Measurements from ENCODE around the gene PPP6R3.
A peak's percentile ranks its signal among the peaks of the same experiment; 100 is the strongest.
"Not testable (repeated sequence)": the region's sequence is repeated elsewhere in the genome, so short reads cannot be mapped to it uniquely, and the experiment has no call there.

Gene PPP6R3

DNA sequence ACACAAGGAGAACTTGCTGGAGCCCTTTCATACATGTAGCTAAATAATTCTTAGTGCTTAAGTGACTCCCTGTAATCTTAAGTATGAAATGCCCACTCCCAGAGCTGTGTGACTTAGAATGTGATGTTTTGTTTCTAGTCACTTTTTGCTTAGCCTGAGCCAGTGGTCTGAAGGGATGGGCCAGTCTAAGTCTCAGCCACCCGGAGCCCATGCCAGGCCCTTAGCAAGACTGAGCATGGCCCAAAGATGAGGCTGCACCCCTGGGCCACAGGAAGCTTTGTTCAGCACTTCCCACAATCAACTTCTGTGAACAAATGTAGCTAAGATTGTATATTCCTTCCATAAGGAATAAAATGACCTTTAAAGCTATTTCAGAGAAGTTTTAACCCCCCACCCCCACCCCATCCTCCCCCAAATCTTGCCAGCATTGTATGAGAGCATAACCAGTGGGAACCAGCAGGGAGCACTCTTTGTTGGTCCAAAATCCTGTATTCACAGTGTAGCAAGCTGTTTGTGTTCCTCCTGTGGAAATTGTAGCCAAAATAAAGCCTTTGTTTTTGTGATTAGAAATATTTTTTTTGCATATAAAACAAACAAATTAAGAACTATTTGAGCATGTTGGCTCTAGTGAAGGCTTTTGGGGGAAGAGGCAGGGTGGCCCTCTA is 150.0 kb downstream of the PPP6R3 start:
- DNase-seq (ENCODE audit: low spot score) = no peak

DNA sequence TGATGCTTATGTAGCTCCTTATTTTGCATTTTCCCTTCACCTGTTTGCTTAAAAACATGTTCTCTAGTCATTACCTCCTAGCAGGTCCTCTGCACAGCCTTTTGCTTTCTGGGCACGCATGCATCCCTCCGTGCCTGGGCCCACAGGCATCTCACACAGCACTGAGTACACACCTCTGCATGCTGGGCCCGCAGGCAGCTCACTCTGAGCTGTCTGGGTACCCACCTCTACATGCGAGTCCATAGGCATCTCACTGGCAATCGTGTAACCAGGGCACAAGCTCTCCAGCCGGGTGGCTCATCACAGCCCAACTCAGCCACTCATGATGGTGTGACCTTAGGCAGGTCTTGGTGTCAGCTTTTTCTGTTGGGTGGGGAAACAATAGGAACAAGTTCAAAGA is 155.1 kb downstream of the PPP6R3 start:
- no peak for DNase-seq (ENCODE audit: low spot score)

DNA sequence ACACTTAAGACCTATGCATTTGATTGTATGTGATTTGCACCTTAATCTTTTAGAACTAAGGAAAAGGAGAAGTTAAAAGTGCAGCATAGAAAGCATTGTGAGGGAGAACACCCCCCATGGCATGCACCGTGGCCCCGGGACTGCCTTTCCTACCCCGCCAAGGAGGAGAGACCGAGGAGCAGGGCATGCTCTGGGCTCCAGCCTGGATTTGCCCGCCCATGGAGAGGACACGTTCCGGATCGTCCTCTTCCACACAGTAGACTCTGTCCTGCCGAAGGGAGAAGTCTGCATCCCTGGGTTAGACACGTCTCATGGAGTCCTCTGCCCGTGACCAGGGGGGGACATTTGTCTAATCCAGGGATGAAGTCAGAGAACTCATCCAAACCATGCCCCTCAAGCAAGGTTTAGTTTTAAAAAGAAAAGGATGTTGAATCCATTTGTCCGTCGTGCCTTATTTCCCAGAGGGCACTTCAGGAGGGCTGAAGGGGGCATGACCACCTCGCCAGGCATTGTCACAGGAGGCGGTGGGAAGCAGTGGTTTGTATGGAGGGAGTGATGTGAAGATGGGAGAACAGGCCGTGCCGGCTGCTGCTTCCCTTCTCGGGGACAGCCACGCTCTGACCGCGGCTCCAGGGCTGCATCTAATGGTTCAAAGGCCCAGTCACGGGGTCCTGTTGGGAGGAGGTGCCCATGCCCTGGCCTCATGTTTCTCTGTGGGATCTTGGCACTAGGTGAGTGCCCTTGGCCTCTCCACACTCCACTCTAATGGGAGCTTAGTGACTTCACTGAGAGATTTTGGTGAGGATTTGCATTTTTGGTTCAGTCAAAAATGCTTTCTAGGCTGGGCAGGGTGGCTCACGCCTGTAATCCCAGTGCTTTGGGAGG is 157.6 kb downstream of the PPP6R3 start:
- no peak for DNase-seq (ENCODE audit: low spot score)

DNA sequence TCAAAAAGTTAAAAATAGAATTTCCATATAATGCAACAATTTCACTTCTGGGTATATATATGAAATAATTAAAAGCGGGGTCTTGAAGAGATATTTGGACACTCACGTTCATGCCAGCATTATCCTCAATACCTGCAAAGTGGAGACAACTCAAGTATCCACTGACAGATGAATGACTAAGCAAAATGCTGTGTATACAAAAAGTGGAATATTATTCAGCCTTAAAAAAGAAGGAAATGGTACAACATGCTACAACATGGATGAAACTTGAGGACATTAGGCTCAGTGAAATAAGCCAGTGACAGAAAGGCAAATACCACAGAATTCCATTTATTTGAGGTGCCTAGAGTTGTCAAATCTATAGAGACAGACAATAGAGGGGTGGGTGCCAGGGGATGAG is 161.3 kb downstream of the PPP6R3 start:
- DNase-seq (ENCODE audit: low spot score) = no peak

DNA sequence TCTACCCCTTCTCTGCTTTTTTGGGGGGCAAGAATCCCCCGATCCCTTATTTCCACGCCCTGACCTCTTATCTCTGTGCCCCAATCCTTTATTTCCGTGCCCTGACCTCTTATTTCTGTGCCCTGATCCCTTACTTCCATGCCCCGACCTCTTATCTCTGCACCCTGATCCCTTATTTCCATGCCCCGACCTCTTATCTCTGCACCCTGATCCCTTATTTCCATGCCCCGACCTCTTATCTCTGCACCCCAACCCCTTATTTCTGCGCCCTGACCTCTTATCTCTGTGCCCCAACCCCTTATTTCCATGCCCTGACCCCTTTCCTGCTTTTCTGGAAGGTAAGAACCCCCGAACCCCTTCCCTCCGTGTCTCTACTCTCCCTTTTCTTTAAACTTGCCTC is 163.2 kb downstream of the PPP6R3 start:
- DNase-seq (ENCODE audit: low spot score) = not testable (repeated sequence)

- DNase-seq (ENCODE audit: low spot score) = not testable (repeated sequence)
Observed at GRCh38 chr11:68625069-68625468, 164.5 kb downstream of the PPP6R3 start.

DNA sequence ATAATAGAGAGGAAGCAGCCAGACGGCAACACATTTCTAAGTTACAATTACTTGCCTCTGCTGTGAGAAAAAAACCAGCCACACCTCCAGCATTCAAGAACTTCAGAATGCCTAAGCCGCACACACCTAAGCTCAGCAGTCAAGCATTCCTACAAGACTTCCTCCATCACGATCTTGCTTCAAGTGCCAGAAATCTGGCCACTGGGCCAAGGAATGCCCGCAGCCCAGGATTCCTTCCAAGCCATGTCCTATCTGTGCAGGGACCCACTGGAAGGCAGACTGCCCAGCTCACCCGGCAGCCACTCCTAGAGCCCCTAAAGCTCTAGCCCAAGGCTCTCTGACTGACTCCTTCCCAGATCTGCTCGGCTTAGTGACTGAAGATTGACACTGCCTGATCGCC is 165.7 kb downstream of the PPP6R3 start:
- not testable (repeated sequence) for DNase-seq (ENCODE audit: low spot score)

- DNase-seq (ENCODE audit: low spot score) = not testable (repeated sequence)
Observed at GRCh38 chr11:68628837-68629236, 168.3 kb downstream of the PPP6R3 start.

DNA sequence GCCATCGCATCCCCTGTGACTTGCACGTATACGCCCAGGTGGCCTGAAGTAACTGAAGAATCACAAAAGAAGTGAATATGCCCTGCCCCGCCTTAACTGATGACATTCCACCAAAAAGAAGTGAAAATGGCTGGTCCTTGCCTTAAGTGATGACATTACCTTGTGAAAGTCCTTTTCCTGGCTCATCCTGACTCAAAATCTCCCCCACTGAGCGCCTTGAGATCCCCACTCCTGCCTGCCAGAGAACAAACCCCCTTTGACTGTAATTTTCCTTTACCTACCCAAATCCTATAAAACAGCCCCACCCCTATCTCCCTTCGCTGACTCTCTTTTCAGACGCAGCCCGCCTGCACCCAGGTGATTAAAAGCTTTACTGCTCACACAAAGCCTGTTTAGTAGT is 171.8 kb downstream of the PPP6R3 start:
- DNase-seq (ENCODE audit: low spot score) = not testable (repeated sequence)

- peak; percentile 24 for DNase-seq (ENCODE audit: low spot score)
Observed at GRCh38 chr11:68632802-68633201, 172.2 kb downstream of the PPP6R3 start.

GRCh38 chr11:68634606-68635005 is 174.1 kb downstream of the PPP6R3 start:
- not testable (repeated sequence) for DNase-seq (ENCODE audit: low spot score)

DNA sequence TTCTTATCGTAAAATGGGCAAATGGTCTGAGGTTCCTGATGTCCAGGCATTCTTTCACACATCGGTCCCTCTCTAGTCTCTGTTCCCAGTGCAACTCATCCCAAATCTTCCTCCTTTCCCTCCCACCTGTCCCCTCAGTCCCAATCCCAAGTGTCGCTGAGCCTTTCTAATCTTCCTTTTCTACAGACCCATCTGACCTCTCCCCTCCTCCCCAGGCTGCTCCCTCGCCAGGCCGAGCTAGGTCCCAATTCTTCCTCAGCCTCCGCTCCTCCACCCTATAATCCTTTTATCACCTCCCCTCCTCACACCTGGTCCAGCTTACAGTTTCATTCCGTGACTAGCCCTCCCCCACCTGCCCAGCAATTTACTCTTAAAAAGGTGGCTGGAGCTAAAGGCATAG is 174.6 kb downstream of the PPP6R3 start:
- DNase-seq (ENCODE audit: low spot score) = not testable (repeated sequence)

DNA sequence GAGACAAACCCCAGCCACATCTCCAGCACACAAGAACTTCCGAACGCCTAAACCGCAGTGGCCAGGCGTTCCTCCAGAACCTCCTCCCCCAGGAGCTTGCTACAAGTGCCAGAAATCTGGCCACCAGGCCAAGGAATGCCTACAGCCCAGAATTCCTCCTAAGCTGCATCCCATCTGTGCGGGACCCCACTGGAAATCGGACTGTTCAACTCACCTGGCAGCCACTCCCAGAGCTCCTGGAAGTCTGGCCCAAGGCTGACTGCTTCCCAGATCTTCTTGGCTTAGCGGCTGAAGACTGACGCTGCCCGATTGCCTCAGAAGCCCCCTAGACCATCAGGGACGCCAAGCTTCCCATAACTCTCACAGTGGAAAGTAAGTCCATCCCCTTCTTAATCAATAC is 175.3 kb downstream of the PPP6R3 start:
- not testable (repeated sequence) for DNase-seq (ENCODE audit: low spot score)

GRCh38 chr11:68639322-68639721 is 178.8 kb downstream of the PPP6R3 start:
- DNase-seq (ENCODE audit: low spot score) = not testable (repeated sequence)

GRCh38 chr11:68641880-68642279 is 181.3 kb downstream of the PPP6R3 start:
- no peak for DNase-seq (ENCODE audit: low spot score)

DNA sequence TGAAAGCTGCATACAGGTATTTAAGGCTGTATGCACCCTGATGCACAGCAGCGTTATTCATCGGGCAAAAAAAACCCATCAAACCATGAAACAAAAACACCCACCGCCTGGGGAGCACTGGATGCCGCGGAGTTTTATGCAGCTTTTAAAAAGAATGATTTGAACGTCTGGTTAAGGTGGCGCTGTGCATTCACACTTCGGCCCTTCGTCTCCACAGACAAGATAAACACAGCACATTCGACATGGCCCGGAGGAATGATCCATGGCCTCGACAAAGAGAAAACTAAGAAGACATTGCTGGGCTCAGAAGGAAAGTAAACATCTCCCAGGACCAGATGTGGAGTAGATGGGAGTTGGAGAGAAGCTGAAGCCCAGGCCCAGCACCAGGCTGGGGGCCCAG is 183.0 kb downstream of the PPP6R3 start:
- DNase-seq (ENCODE audit: low spot score) = no peak

GRCh38 chr11:68646832-68647231 is 186.3 kb downstream of the PPP6R3 start:
- no peak for DNase-seq (ENCODE audit: low spot score)

GRCh38 chr11:68649851-68650555 is 189.5 kb downstream of the PPP6R3 start:
- DNase-seq (ENCODE audit: low spot score) = no peak

DNA sequence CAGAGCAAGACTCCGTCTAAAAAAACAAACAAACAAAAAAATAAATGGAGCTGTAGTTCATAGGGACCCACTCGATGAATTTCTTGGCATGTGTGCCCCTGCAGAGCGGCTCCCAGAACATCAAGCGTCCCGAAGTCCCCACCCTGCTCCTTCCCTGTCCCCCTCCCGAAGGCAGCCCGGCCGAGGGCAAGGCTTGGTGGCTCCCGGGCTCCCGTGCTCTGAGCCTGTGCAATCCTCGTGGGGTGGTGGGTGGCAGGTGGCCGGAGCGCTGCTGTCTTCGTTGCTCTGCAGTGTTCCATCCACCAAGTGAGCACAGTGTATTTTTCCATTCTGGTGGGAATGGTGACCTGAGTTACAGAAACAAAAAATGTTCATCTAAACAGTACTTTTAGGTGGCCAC is 190.2 kb downstream of the PPP6R3 start:
- DNase-seq (ENCODE audit: low spot score) = no peak

DNA sequence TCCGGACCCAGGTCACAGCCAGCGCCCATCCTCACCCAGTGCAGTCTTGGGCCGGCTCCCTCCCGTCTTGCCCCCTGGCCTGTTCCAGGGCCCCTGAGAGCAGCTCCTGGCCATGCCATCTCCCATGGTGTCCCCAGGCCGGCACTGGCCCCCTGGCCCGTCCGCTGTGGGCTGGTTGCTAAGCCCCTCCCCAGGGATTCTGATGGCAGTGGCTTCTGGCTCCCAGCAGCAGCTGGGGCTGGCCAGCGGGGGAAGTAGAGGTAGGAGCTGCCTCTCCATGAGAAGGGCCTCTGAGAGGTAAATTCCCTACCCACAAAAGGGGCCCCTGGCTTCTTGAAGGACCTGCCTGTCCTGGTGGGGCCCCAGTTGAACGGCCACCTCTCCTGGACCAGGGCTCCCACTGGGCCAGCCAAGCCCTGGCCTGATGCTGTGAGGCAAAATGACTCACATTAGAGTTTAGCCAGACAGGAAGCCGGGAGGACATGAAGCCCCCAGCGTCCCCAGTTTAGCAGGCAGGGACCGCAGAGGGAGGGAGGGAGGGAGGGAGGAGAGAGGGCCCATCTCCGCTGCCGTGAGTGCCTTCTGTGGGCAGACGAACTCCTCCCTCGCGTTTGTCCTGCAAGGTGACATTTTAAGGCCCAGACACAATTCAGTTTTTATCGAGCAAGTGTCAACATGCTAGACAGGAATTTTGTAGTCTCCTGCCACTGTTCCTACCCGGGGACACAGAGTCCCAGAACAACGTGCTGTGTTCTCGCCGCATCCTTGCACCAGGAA is 190.8 kb downstream of the PPP6R3 start:
- DNase-seq (ENCODE audit: low spot score) = no peak

DNA sequence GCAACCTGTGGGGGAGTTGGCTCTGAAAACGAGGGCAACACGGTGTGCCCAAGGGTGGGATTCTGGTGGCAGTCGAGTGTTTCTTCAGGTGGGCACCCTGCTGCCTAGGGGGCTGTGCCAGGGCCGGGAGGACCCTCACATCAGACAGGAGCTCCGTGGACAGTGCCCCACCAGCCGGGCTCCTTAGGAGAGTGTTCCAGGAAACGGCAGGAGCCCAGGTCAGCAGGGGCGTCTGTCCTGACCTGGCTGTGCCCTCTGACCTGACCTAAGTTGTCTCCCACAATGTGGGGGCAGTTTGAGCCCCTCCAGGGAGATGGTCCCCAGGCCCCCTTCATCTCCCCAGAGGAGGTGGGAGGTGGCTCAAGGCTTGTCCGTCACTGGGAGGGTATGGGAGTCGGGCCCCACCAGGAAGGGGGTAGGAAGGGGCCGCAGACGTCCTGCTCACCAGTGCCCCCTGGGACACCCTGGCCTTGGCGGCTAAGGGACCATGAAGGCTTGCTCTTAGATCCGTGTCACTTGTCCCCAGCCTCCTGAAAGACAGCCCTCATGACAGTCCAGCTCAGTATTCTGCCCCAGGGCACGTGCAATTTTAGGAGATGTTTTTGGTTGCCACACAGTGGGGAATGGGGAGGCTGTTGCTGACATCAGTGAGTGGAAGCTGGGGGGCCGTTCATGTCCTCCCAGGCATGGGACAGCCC is 191.6 kb downstream of the PPP6R3 start:
- no peak for DNase-seq (ENCODE audit: low spot score)
